ENCODE results near the gene IDE. TPM values are rescaled to one million over a fixed set of nuclear protein-coding genes. Genes with fewer than 3 reads are reported as not detected.

The IDE gene
- total RNA-seq, 2 experiments from 2014 or later, result 30.1 to 33.2 TPM

DNA sequence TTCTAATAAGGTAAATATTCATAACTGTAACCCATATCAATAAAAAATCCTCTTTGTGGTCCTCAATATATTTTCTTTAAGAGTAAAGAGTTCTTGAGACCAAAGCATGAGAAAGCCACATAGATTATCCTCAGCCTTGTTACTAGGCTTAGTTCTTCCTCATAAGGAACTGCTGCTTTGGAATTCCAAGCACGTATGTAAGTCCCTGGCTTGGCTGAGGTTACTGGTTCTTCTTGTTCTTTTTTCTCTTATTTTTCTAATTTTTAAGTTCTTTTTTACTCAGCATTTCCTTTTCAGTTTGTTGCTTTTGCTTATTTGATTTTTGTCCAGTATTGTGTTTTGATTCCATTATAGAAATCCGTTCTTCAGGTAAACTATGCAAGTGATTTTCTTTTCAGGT is 155.7 kb downstream of the IDE start:
- CTCF ChIA-PET, result no interaction called here
- intact Hi-C loops (cut with micrococcal nuclease), result no loop called here
- no peak overlapping the region for H3K4me3 Mint-ChIP-seq
- peaks cover 1% of the 10 kb centered on the region for H3K36me3 Mint-ChIP-seq (ENCODE audit: low read depth)
- peaks cover 4% of the 10 kb centered on the region for H3K4me1 Mint-ChIP-seq (ENCODE audit: low read depth)
- no peak overlapping the region for H3K27ac Mint-ChIP-seq
- no peak for DNase-seq
- ATAC-seq, result no peak
- H3K27me3 Mint-ChIP-seq, result peaks cover 31% of the 10 kb centered on the region
- TF ChIP-seq, protein P1, sequence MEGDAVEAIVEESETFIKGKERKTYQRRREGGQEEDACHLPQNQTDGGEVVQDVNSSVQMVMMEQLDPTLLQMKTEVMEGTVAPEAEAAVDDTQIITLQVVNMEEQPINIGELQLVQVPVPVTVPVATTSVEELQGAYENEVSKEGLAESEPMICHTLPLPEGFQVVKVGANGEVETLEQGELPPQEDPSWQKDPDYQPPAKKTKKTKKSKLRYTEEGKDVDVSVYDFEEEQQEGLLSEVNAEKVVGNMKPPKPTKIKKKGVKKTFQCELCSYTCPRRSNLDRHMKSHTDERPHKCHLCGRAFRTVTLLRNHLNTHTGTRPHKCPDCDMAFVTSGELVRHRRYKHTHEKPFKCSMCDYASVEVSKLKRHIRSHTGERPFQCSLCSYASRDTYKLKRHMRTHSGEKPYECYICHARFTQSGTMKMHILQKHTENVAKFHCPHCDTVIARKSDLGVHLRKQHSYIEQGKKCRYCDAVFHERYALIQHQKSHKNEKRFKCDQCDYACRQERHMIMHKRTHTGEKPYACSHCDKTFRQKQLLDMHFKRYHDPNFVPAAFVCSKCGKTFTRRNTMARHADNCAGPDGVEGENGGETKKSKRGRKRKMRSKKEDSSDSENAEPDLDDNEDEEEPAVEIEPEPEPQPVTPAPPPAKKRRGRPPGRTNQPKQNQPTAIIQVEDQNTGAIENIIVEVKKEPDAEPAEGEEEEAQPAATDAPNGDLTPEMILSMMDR (IDR thresholded peaks at IDR 0.05), result no peak
- H3K9me3 Mint-ChIP-seq, result peaks cover 9% of the 10 kb centered on the region
- POLR2A ChIA-PET, result interaction anchor here (0.6 kb wide), 1 partner anchor 338 kb away, joined by 3 read pairs; no protein-coding TSS in a partner anchor

DNA sequence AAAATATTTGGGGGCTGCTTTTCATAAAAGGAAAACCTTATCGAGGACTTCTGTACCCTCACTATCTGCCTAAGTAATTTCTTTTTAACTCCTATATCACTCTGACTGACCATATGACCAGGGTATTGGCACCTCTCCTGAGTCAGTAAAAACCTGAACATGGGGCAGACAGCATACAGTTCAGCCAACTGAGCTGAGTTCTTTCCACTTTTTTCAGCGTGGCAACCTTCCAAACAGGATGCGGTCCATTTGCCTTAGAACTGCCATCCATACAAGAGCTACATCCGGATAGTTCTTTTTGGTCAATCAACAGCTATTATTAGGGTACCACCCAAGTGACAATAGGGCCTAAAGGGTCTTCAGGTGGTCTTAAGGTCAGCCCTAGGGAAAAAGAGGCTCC is 160.4 kb downstream of the IDE start:
- no peak overlapping the region for H3K4me3 Mint-ChIP-seq
- no peak for ATAC-seq
- H3K27me3 Mint-ChIP-seq, result peaks cover 5% of the 10 kb centered on the region
- ChIA-PET CTCF (no interaction called here), POLR2A (no interaction called here)
- no peak overlapping the region for H3K27ac Mint-ChIP-seq
- intact Hi-C loops (cut with micrococcal nuclease), result no loop called here
- no peaks in the 10 kb centered on the region for H3K4me1 Mint-ChIP-seq (ENCODE audit: low read depth)
- H3K36me3 Mint-ChIP-seq (ENCODE audit: low read depth), result no peaks in the 10 kb centered on the region
- TF ChIP-seq, protein P1 (IDR thresholded peaks at IDR 0.05), result no peak
- peaks cover 4% of the 10 kb centered on the region for H3K9me3 Mint-ChIP-seq
- DNase-seq, result no peak

DNA sequence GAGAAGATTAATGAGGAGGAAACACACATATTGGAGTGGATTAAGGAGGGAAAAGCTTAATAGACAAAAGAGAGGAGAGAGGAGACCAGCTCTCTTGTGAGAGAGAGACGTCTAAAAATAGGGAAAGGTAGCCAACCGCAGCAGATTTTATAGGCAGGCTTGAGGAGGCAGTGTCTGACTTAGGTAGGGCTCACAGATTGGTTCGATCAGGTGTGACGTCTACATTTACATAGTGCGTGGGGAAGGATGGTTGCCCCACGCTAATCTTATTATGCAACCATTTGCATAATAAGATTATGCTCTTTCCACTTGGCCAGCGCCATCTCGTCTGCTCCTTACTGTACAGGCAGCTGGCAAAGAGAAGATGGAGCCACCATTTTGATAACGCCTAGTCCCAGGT is 160.9 kb downstream of the IDE start:
- DNase-seq, result no peak
- CTCF ChIA-PET, result no interaction called here
- H3K36me3 Mint-ChIP-seq (ENCODE audit: low read depth), result no peaks in the 10 kb centered on the region
- peaks cover 3% of the 10 kb centered on the region for H3K27me3 Mint-ChIP-seq
- no peak overlapping the region for H3K4me3 Mint-ChIP-seq
- H3K27ac Mint-ChIP-seq, result no peak overlapping the region
- POLR2A ChIA-PET, result no interaction called here
- TF ChIP-seq, protein P1 (IDR thresholded peaks at IDR 0.05), result no peak
- no peak for ATAC-seq
- peaks cover 4% of the 10 kb centered on the region for H3K9me3 Mint-ChIP-seq
- intact Hi-C loops (cut with micrococcal nuclease), result no loop called here
- H3K4me1 Mint-ChIP-seq (ENCODE audit: low read depth), result no peaks in the 10 kb centered on the region

DNA sequence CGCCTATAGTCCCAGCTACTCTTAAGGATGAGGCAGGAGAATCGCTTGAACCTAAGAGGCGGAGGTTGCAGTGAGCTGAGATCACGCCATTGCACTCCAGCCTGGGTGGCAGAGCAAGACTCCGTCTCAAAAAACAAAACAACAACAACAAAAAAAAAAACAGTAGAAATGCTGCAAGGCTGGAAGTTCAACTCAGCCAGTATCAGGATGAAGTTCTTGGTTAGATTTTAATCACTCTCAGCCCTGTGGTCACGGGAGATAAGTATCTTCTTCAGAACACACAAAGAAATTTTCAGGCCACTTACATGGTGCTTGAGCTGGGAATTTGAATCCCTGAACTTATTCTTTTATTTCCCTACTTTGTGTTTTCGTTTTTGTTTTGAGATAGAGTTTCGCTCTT is 162.5 kb downstream of the IDE start:
- Mint-ChIP-seq H3K27me3 (peaks cover 4% of the 10 kb centered on the region), H3K4me1 (ENCODE audit: low read depth) (no peaks in the 10 kb centered on the region), H3K9me3 (peaks cover 4% of the 10 kb centered on the region), H3K27ac (no peak overlapping the region), H3K36me3 (ENCODE audit: low read depth) (no peaks in the 10 kb centered on the region), H3K4me3 (no peak overlapping the region)
- intact Hi-C loops (cut with micrococcal nuclease), result no loop called here
- TF ChIP-seq, protein P1 (IDR thresholded peaks at IDR 0.05), result no peak
- DNase-seq (no peak), ATAC-seq (no peak)
- POLR2A ChIA-PET, result no interaction called here
- CTCF ChIA-PET, result no interaction called here

DNA sequence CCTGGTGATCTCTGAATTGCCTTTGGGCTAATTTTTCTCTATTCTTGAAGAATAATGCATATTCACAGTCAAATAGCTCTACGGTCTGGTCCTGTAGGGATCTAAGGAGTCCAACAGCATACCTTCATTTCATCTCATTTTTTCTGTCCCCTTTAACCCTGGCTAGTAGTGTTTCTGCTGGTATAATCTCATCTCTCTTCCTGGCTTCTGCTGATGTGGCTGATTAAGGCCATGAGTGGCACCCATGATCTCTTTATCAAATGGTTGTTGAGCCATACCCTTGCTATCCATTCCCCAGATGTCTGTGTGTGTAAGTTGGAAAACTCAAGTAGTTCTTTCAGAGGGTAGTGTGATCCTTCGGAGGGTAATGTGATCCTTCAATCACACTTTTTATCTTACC is 163.4 kb downstream of the IDE start:
- ChIA-PET POLR2A (no interaction called here), CTCF (no interaction called here)
- DNase-seq, result no peak
- Mint-ChIP-seq H3K27me3 (peaks cover 2% of the 10 kb centered on the region), H3K36me3 (ENCODE audit: low read depth) (no peaks in the 10 kb centered on the region), H3K9me3 (no peaks in the 10 kb centered on the region), H3K4me1 (ENCODE audit: low read depth) (no peaks in the 10 kb centered on the region), H3K27ac (no peak overlapping the region), H3K4me3 (no peak overlapping the region)
- TF ChIP-seq, protein P1 (IDR thresholded peaks at IDR 0.05), result no peak
- intact Hi-C loops (cut with micrococcal nuclease), result no loop called here
- ATAC-seq, result no peak

Measured in activated CD8-positive, alpha-beta T cell treated with anti-CD3 and anti-CD28 coated beads for 36 hours (primary cell).